ENCODE measurements around the gene NRXN2. TPM values are rescaled to one million over a fixed set of nuclear protein-coding genes. Genes with fewer than 3 reads are reported as not detected.

NRXN2 gene
- total and polyA plus RNA-seq, 2 of the 13 experiments (the other 11 are each of a cell fraction or from before 2014, with no cell fraction given): not detected

DNA sequence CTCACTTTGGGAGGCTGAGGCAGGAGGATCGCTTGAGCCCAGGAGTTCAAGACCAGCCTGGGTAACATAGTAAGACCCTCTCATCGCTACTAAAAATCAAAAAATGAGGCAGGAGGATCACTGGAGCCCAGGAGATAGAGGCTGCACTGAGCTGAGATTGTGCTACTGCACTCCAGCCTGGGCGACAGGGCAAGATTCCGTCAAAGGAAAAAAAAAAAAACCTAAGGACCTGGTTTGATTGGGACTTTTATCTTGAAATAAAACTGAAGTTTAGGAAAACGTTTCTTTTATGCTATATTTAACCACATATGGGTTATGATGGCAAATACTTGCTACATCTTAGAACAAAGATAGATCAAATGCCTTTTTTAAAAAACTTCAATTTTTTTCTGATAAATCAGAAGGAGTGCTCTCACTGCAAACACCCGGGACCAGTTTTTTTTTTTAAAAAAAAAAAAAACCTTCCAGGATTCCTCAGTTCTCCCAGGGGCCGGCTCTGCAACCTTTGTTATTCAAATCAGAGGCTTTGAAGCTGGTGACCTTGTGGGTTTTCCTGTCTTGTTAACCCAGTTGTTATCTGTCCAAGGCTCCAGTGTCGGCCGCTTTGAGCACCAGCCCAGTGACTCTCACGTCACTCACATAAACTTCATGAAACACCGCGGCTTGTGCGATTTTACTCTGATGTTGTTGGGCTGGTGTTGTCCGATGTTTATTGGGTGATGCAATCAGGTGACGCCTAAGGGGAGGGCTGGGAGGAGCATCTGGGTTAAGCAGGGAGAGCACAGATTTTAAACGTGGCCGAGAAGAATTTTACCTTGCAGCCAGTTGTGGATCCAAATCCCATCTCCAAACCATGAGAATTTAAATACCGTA, 156.7 kb downstream of the NRXN2 start (continued):
- TF ChIP-seq SMAD3 (CRISPR knock-in tag; IDR thresholded peaks at IDR 0.05): peak; percentile 62; the same call in 1 of the 2 replicates
- TF ChIP-seq MED1 (CRISPR knock-in tag; IDR thresholded peaks at IDR 0.05): peak; percentile 75
- TF ChIP-seq, protein P1, sequence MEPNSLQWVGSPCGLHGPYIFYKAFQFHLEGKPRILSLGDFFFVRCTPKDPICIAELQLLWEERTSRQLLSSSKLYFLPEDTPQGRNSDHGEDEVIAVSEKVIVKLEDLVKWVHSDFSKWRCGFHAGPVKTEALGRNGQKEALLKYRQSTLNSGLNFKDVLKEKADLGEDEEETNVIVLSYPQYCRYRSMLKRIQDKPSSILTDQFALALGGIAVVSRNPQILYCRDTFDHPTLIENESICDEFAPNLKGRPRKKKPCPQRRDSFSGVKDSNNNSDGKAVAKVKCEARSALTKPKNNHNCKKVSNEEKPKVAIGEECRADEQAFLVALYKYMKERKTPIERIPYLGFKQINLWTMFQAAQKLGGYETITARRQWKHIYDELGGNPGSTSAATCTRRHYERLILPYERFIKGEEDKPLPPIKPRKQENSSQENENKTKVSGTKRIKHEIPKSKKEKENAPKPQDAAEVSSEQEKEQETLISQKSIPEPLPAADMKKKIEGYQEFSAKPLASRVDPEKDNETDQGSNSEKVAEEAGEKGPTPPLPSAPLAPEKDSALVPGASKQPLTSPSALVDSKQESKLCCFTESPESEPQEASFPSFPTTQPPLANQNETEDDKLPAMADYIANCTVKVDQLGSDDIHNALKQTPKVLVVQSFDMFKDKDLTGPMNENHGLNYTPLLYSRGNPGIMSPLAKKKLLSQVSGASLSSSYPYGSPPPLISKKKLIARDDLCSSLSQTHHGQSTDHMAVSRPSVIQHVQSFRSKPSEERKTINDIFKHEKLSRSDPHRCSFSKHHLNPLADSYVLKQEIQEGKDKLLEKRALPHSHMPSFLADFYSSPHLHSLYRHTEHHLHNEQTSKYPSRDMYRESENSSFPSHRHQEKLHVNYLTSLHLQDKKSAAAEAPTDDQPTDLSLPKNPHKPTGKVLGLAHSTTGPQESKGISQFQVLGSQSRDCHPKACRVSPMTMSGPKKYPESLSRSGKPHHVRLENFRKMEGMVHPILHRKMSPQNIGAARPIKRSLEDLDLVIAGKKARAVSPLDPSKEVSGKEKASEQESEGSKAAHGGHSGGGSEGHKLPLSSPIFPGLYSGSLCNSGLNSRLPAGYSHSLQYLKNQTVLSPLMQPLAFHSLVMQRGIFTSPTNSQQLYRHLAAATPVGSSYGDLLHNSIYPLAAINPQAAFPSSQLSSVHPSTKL (CRISPR knock-in tag; IDR thresholded peaks at IDR 0.05): peak; percentile 88
- TF ChIP-seq ZNF749 (CRISPR knock-in tag; IDR thresholded peaks at IDR 0.05; ENCODE audit: borderline replicate concordance): no peak
- TF ChIP-seq NCOA2 (CRISPR knock-in tag; IDR thresholded peaks at IDR 0.05): peak; percentile 85
- peak; percentile 89 for TF ChIP-seq CREM (IDR thresholded peaks at IDR 0.05)
- TF ChIP-seq CREM (CRISPR knock-in tag; IDR thresholded peaks at IDR 0.05): no peak
- no peak for TF ChIP-seq MBNL3 (CRISPR knock-in tag; conservative IDR thresholded peaks at IDR 0.05)
- TF ChIP-seq, protein P2, sequence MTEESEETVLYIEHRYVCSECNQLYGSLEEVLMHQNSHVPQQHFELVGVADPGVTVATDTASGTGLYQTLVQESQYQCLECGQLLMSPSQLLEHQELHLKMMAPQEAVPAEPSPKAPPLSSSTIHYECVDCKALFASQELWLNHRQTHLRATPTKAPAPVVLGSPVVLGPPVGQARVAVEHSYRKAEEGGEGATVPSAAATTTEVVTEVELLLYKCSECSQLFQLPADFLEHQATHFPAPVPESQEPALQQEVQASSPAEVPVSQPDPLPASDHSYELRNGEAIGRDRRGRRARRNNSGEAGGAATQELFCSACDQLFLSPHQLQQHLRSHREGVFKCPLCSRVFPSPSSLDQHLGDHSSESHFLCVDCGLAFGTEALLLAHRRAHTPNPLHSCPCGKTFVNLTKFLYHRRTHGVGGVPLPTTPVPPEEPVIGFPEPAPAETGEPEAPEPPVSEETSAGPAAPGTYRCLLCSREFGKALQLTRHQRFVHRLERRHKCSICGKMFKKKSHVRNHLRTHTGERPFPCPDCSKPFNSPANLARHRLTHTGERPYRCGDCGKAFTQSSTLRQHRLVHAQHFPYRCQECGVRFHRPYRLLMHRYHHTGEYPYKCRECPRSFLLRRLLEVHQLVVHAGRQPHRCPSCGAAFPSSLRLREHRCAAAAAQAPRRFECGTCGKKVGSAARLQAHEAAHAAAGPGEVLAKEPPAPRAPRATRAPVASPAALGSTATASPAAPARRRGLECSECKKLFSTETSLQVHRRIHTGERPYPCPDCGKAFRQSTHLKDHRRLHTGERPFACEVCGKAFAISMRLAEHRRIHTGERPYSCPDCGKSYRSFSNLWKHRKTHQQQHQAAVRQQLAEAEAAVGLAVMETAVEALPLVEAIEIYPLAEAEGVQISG (CRISPR knock-in tag; IDR thresholded peaks at IDR 0.05): no peak
- 0 out of 2 replicates have a peak, but pooled peaks have one; percentile 21 for TF ChIP-seq SMC3 (IDR thresholded peaks at IDR 0.05; ENCODE audit: low read length)
- TF ChIP-seq ZZZ3 (CRISPR knock-in tag; IDR thresholded peaks at IDR 0.05; ENCODE audit: borderline replicate concordance): no peak
- peak; percentile 97 for TF ChIP-seq CEBPG (CRISPR knock-in tag; IDR thresholded peaks at IDR 0.05)
- TF ChIP-seq, protein P3, sequence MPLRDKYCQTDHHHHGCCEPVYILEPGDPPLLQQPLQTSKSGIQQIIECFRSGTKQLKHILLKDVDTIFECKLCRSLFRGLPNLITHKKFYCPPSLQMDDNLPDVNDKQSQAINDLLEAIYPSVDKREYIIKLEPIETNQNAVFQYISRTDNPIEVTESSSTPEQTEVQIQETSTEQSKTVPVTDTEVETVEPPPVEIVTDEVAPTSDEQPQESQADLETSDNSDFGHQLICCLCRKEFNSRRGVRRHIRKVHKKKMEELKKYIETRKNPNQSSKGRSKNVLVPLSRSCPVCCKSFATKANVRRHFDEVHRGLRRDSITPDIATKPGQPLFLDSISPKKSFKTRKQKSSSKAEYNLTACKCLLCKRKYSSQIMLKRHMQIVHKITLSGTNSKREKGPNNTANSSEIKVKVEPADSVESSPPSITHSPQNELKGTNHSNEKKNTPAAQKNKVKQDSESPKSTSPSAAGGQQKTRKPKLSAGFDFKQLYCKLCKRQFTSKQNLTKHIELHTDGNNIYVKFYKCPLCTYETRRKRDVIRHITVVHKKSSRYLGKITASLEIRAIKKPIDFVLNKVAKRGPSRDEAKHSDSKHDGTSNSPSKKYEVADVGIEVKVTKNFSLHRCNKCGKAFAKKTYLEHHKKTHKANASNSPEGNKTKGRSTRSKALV (CRISPR knock-in tag; IDR thresholded peaks at IDR 0.05): no peak
- TF ChIP-seq MED8 (CRISPR knock-in tag; IDR thresholded peaks at IDR 0.05; ENCODE audit: insufficient replicate concordance): no peak
- TF ChIP-seq, protein P4, sequence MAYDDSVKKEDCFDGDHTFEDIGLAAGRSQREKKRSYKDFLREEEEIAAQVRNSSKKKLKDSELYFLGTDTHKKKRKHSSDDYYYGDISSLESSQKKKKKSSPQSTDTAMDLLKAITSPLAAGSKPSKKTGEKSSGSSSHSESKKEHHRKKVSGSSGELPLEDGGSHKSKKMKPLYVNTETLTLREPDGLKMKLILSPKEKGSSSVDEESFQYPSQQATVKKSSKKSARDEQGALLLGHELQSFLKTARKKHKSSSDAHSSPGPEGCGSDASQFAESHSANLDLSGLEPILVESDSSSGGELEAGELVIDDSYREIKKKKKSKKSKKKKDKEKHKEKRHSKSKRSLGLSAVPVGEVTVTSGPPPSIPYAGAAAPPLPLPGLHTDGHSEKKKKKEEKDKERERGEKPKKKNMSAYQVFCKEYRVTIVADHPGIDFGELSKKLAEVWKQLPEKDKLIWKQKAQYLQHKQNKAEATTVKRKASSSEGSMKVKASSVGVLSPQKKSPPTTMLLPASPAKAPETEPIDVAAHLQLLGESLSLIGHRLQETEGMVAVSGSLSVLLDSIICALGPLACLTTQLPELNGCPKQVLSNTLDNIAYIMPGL (CRISPR knock-in tag; IDR thresholded peaks at IDR 0.05; ENCODE audit: borderline replicate concordance in 1 of 2, low read depth in 1 of 2): no peak
- TF ChIP-seq FOXA3 (CRISPR knock-in tag; IDR thresholded peaks at IDR 0.05): peak; percentile 90
- no peak for TF ChIP-seq ZNF782 (CRISPR knock-in tag; IDR thresholded peaks at IDR 0.05; ENCODE audit: borderline replicate concordance)
- no peak for TF ChIP-seq SP1 (IDR thresholded peaks at IDR 0.05)
- peak; percentile 52; the same call in 1 of the 2 replicates for TF ChIP-seq SP1 (CRISPR knock-in tag; IDR thresholded peaks at IDR 0.05)
- peak; percentile 91 for TF ChIP-seq TCF7L2 (IDR thresholded peaks at IDR 0.05; ENCODE audit: low read depth, low read length)
